Left lung (tissue), 10 donors: ENCODE measurements around the gene EXD3. TPM values are rescaled to one million over a fixed set of nuclear protein-coding genes. Genes with fewer than 3 reads are reported as not detected.
"Not testable (repeated sequence)": the region's sequence is repeated elsewhere in the genome, so short reads cannot be mapped to it uniquely, and the experiment has no call there.

Source experiments
- ATAC-seq: fragments of 200-7000 bp; cut with Tn5 transposase; one replicate; pipeline ENCODE4 v1.9.1; 2020; ENCODE audit warnings: moderate library complexity
- DNase-seq, 4 donors: peaks; one replicate each; pipeline ENCODE4 v3.0.0-alpha.2; 2013 to 2020
- H3K27ac ChIP-seq, 2 donors: fragments of 200-600 bp; sonication (generic) in 1 of 2; one replicate each; pipeline versions ENCODE4 v1.5.0 to v1.8.0; 2020 to 2021
- H3K27me3 ChIP-seq, 2 donors: fragments of 200-600 bp; sonication (generic) in 1 of 2; one replicate each; pipeline versions ENCODE4 v1.5.0 to v1.8.0; 2020 to 2021
- H3K36me3 ChIP-seq, 2 donors: fragments of 200-600 bp; sonication (generic) in 1 of 2; one replicate each; pipeline versions ENCODE4 v1.5.0 to v1.8.0; 2020 to 2021
- H3K4me1 ChIP-seq, 2 donors: fragments of 200-600 bp; one replicate each; pipeline ENCODE4 v1.8.0; 2021
- H3K4me3 ChIP-seq, 2 donors: fragments of 200-600 bp; sonication (generic) in 1 of 2; one replicate each; pipeline versions ENCODE4 v1.5.0 to v1.8.0; 2020 to 2021; ENCODE audit warnings: mild to moderate bottlenecking in 1 of 2
- H3K9me3 ChIP-seq, 2 donors: fragments of 200-600 bp; sonication (generic) in 1 of 2; one replicate each; pipeline versions ENCODE4 v1.5.0 to v1.8.0; 2020 to 2021
- intact Hi-C, 2 donors: fragments of 100-400 bp; cut with DNase I; formaldehyde crosslinking; loops; one replicate each; pipeline versions ENCODE4 v1.11.2 to v1.14.2; 2022
- polyA plus RNA-seq, 6 donors: library from polyadenylated mRNA; unstranded; fragments of 120-200 nt; gene quantifications; one replicate each; pipeline ENCODE4 v1.2.1, GENCODE V29; 2013; ENCODE audit not compliant: insufficient read length in 6 of 6
- total RNA-seq, 2 donors: library from RNA; stranded (reverse); fragmentation: NEBNext Ultra II Directional; extraction: Animal tissue kit (Norgen Biotek cat#: 25700); gene quantifications; one replicate each; pipeline ENCODE4 v1.2.1, GENCODE V29; 2021
- TF ChIP-seq, protein P1 (sequence below), 2 donors: fragments of 200-600 bp; sonication (generic) in 1 of 2; IDR thresholded peaks; one replicate each; pipeline versions ENCODE4 v1.5.0 to v1.8.0; 2021; ENCODE audit warnings: antibody characterized with exemption in 2 of 2
- donor health status: DM: no; HTN: yes; CAD: no.
- donor health status: DM: no; HTN: no; CAD: no.

The EXD3 gene
- total and polyA plus RNA-seq, 8 donors = 13.2 to 21.8 (median 16.6) TPM

DNA sequence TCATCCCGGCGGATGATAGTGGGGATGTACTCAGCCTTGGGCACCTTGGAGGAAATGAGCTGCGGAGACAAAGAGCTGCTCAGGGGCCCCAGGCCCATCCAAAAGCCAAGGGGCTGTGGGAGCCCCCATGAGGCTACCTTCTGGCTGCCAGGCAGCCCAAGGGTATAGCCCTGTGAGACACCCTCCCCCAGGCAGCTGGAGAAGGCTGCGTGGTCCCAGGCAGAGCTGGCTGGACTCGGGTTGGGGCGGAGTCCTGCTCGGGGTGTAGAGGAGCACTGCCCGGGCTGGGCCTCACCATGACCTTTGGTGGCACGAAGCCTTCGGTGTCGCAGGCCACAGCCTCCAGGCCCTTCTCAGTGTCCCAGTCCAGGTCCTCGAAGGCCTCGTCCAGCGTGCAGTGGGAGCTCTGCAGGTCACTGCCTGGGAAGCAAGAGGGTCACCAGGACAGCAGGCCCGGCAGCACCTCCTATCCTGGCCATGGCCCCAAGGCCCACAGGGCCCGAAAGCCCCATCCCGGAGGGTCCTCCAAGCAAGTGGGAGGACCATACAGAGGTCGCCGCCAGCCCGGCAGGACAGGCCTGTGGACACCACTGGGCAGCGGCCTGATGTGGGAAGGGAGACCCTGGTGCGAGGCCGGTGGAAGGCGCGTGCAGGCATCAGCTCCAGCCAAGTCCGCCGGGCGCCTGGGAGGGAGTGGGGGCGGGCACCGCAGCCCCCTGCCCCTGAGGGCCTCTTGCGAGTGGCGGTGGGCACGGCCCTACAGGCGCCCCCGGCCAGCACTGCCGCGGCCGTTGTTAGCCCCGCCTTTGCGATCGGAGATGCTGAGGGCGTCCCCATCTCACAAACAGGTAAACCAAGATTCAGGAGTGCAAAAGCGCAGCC lies 30.0 kb upstream of the EXD3 start:
- intact Hi-C loops = no loop called here
- Histone ChIP-seq H3K36me3 (peaks cover 0 to 30% of the 10 kb centered on the region in 2 donors), H3K27me3 (peaks cover 0 to under 1% of the 10 kb centered on the region in 2 donors), H3K27ac (no peak overlapping the region), H3K9me3 (no peaks in the 10 kb centered on the region), H3K4me3 (peak overlapping the region; percentile 22 to 50), H3K4me1 (peaks cover 2 to 33% of the 10 kb centered on the region in 2 donors)
- TF ChIP-seq, protein P1, sequence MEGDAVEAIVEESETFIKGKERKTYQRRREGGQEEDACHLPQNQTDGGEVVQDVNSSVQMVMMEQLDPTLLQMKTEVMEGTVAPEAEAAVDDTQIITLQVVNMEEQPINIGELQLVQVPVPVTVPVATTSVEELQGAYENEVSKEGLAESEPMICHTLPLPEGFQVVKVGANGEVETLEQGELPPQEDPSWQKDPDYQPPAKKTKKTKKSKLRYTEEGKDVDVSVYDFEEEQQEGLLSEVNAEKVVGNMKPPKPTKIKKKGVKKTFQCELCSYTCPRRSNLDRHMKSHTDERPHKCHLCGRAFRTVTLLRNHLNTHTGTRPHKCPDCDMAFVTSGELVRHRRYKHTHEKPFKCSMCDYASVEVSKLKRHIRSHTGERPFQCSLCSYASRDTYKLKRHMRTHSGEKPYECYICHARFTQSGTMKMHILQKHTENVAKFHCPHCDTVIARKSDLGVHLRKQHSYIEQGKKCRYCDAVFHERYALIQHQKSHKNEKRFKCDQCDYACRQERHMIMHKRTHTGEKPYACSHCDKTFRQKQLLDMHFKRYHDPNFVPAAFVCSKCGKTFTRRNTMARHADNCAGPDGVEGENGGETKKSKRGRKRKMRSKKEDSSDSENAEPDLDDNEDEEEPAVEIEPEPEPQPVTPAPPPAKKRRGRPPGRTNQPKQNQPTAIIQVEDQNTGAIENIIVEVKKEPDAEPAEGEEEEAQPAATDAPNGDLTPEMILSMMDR (IDR thresholded peaks at IDR 0.05) = no peak
- ATAC-seq = no peak
- peak in 2 of 4 donors; percentile 41 to 86 for DNase-seq

DNA sequence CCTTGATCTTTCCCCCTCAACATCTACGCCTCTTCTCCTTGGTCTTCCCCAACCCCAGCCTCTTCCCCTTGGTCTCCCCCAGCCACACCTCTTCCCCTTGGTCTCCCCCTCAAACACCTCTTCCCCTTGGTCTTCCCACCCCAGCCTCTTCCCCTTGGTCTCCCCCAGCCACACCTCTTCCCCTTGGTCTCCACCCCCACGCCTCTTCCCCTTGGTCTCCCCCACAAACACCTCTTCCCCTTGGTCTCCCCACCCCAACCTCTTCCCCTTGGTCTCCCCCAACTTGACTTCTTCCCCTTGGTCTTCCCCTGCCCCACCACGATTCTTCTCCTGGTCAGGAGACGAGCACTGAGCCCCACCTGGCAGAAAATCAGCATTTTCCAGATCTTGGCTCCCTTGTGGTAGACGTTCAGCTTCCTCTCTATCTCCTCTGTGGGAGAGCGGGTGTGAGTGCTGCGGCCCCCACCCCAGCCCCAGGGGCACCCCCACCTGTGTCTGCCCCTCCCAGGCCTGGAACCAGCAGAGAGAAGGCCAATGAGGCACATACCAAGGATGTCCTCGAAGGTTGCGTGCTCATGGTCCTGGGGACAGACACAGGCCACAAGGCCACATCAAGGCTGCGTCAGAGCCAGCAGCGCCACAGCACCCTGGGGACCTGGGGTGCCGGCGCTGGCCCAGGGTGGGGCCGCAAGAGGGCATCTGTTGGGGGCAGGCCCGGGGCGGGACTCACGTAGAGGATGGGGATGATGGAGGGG lies 29.2 kb upstream of the EXD3 start:
- TF ChIP-seq, protein P1 (IDR thresholded peaks at IDR 0.05) = no peak
- peaks cover 0 to 25% of the 10 kb centered on the region in 2 donors for H3K4me1 ChIP-seq
- ATAC-seq (no peak), DNase-seq (peak in 2 of 4 donors; percentile 35 to 78)
- no peak overlapping the region for H3K27ac ChIP-seq
- peaks cover 0 to 30% of the 10 kb centered on the region in 2 donors for H3K36me3 ChIP-seq
- H3K27me3 ChIP-seq = no peaks in the 10 kb centered on the region
- H3K4me3 ChIP-seq = no peak overlapping the region
- intact Hi-C loops = no loop called here
- H3K9me3 ChIP-seq = no peaks in the 10 kb centered on the region

DNA sequence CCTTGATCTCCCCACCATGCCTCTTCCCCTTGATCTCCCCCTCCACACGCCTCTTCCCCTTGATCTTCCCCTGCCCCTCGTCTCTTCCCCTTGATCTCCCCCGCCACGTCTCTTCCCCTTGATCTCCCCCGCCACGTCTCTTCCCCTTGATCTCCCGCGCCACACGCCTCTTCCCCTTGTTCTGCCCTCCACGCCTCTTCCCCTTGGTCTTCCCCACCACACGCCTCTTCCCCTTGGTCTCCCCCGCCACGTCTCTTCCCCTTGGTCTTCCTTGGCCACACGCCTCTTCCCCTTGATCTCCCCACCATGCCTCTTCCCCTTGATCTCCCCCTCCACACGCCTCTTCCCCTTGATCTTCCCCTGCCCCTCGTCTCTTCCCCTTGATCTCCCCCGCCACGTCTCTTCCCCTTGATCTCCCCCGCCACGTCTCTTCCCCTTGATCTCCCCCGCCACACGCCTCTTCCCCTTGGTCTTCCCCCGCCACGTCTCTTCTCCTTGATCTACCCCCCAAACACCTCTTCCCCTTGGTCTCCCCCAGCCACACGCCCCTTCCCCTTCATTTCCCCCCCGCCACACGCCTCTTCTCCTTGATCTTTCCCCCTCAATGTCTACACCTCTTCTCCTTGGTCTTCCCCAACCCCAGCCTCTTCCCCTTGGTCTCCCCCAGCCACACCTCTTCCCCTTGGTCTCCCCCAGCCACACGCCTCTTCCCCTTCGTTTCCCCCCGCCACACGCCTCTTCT lies 28.5 kb upstream of the EXD3 start:
- H3K27me3 ChIP-seq, intact Hi-C loops, ATAC-seq: not testable (repeated sequence)

DNA sequence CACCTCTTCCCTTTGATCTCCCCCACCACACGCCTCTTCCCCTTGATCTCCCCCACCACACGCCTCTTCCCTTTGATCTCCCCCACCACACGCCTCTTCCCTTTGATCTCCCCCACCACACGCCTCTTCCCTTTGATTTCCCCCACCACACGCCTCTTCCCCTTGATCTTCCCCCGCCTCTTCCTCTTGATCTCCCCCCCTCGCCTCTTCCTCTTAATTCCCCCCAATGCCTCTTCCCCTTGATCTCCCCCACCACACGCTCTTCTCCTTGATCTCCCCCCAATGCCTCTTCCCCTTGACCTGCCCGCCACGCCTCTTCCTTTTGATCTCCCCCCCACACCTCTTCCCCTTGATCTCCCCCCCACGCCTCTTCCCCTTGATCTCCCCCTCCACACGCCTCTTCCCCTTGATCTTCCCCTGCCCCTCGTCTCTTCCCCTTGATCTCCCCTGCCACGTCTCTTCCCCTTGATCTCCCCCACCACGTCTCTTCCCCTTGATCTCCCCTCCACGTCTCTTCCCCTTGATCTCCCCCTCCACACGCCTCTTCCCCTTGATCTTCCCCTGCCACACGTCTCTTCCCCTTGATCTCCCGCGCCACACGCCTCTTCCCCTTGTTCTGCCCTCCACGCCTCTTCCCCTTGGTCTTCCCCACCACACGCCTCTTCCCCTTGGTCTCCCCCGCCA lies 27.7 kb upstream of the EXD3 start:
- H3K9me3 ChIP-seq, H3K27me3 ChIP-seq, intact Hi-C loops, H3K4me3 ChIP-seq, ATAC-seq, H3K27ac ChIP-seq: not testable (repeated sequence)
- peaks cover 0 to 26% of the 10 kb centered on the region in 2 donors for H3K4me1 ChIP-seq
- peaks cover 0 to 30% of the 10 kb centered on the region in 2 donors for H3K36me3 ChIP-seq
- DNase-seq = peak in 2 of 4 donors; percentile 25 to 40

More for the DNA sequence above, 28.5 kb upstream of the EXD3 start:
- H3K36me3 ChIP-seq = peaks cover 0 to 30% of the 10 kb centered on the region in 2 donors
- H3K9me3 ChIP-seq, H3K4me3 ChIP-seq, H3K27ac ChIP-seq: not testable (repeated sequence)
- peaks cover 0 to 25% of the 10 kb centered on the region in 2 donors for H3K4me1 ChIP-seq
- DNase-seq = peak in 2 of 4 donors; percentile 18 to 19

DNA sequence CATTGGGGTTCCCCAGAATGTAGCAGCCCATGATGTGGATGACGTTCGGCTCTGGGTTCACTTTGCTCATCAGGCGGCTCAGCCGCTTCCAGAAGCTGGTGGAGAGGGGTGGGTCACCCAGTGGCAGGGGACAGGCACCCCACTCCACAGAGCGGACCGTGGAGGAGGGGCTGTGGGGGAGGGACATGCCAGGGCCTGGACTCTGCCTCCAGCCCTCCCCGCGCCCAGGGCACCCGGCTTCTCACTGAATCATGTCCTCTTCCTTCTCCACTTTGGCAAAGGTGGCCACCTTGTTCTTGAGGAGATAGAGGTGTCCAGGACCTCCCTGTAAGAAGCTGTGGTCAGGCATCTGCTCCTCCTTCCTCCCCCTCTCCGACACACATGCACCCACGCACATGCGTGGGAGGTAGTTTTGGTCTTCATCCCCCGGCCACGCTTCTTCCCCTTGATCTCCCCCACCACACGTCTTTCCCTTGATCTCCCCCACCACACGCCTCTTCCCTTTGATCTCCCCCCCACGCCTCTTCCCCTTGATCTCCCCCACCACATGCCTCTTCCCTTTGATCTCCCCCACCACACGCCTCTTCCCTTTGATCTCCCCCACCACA lies 27.1 kb upstream of the EXD3 start:
- Histone ChIP-seq H3K27me3 (no peaks in the 10 kb centered on the region), H3K36me3 (peaks cover 0 to 24% of the 10 kb centered on the region in 2 donors), H3K4me3 (no peak overlapping the region), H3K27ac (no peak overlapping the region), H3K9me3 (no peaks in the 10 kb centered on the region), H3K4me1 (peaks cover 0 to 31% of the 10 kb centered on the region in 2 donors)
- ATAC-seq (no peak), DNase-seq (peak in 1 of 4 donors; percentile 65)
- TF ChIP-seq, protein P1 (IDR thresholded peaks at IDR 0.05) = no peak
- intact Hi-C loops = no loop called here
